IPS-NIHi7 (cell line): ENCODE measurements around the gene PTGER3.

Source experiments
- DNase-seq: peaks from one replicate; pipeline ENCODE4 v3.0.0; 2012; ENCODE audit warnings: mixed read lengths; ENCODE audit errors: extremely low spot score

PTGER3 gene

DNA sequence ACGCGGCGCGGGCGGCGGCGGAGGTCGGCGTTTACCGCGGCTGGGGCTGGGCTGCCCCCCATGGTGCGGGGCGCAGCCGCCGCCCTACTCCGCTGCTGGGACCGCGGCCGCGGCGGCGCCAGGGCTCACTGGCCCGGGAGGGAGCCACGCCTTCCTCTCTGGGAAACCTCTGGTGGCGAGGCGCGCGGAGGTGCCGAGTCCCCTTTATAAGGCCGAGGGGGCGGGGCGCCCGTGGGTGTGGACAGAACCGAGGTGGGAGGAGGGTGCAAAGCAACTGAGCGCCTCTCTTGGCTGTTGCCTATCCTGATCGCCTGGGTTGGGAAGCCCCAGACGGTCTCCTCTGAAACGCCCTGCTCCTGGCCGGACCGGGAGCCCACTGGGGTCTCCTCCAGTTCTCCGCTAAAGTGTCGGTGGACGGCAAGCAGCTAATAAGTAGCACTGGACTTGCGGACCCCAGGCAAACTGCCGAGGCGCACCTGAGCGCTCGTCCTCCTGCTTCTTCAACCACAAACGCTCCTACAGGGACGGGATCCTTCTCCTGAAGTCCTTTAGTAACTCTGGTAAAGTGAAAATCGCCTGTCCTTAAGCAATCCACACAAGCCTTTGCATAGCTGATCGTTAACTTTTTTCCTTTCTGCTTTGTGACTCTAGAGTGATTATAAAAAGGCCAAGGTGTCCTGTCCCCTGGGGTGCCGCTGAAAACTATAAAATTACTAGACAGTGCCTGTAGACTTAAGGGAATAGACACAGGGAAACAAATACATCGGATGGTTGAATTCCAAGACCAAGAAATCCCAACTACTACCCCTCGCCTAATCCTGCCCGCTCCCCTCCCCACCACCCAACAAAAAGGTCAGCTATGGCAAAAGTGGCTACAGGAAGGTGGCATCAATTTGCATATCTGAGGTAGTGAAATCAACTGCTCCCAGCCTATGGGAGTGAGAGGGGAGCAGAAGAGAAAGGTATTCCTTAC is at the start of gene PTGER3:
Gene PTGER3, minus strand, starts transcription at position 182 of the 973 bp plus-strand sequence. CDS start 239 bp downstream, outside the sequence.
- peak; percentile 59 for DNase-seq

GRCh38 chr1:71094913-71095312 is 47.3 kb upstream of the PTGER3 start:
- DNase-seq: no peak

GRCh38 chr1:71093938-71094337 is 46.3 kb upstream of the PTGER3 start:
- no peak for DNase-seq

DNA sequence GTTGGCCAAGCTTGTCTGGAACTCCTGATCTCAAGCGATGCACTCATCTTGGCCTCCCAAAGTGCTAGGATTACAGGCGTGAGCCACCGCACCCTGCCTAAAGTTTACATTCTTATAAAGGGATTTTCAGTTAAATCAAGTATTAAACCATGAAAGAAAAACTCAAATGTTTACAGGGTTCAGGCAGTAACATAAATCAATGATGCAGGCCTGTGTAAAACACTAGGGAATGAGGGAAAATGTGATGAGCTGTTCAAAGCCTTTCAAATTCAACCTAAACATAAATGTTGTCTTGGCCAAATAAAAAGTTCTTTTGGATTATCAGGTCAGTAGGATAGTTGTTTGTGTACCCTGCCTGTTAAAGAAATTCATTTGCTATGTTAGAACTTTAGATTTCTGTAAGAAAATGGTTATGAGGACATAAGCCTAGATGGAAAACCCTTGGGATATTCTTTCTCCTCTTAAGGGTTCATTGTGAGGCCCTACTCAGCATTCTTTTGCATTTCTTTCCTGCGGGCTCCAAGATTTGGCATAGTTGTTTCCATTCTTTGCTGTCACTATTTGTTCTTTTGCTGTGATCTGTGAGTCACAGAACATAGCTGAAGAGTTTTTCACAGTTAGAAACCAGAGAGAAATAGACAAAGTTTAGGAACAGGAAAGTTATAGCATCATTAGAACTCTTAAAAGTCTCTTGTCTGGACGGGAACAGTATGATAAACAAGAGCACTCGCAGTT is 42.1 kb upstream of the PTGER3 start:
- DNase-seq: no peak

DNA sequence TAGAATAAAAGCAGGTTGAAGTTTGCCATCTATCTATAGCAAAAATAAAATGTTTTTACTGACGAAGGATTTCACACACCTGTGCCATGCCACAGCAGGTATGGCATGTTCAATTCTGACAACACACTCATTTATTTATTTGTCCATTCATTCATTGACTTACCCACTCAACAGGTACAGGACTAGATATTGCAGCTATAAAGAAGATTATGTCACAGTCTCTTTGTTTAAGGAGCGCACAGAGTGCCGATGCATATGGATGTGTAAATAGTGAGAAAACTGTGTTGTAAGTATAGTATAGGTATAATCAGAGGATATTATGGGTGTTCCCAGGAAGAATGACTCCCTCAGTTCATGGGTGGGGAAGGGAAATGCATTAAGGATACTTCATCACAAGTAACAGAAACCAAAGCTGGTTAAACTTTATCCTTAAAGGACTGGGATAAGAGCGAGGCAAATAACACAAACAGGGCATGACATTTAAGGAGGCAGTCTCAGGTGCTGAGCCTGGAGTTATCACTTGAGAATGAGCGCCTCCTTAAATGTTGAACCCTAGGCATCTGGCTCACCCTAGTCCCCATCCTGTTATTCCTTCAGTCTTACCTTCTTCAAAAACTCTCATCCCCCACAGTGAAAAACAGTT is 41.1 kb upstream of the PTGER3 start:
- no peak for DNase-seq

- no peak for DNase-seq
Observed at GRCh38 chr1:71087713-71088112, 40.1 kb upstream of the PTGER3 start.

- peak; percentile 27 for DNase-seq
Observed at GRCh38 chr1:71087060-71087459, 39.4 kb upstream of the PTGER3 start.

DNA sequence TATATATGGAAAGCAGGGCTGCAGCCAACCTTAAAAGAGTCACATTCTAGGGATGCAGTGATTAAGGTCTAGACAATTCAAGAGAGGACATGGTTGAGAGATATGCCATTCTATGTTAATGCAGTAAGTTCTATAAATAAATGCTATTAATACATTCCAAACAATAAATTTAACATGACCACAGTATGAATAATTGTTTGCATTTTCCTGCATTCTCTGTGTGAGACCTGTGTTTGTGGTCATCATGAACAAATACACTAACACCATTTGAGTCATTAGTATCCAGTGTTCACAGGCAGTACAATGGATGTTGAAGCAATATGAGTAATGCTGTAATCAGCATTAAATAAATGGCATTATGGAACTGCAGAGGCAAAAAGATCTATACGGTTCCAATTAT is 38.7 kb upstream of the PTGER3 start:
- no peak for DNase-seq

DNA sequence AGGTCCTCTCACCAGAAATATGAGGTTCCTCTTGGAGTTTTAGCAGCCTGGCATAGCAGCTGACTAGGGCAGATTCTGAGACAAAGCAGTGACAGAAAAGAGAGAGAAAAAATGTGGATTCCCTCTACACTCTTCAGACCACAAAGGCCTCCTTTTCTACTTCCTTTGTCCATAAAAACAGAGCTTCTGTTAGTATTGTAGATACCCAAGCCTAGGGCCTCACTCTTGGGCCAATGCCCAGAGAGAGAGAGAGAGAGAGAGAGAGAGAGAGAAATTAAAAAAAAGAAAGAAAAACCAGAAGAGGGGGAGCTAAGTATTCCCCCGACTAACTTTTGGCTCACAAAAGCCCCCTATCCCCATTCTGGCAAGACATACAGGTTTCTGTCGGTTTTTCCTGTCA is 35.7 kb upstream of the PTGER3 start:
- DNase-seq: no peak

- no peak for DNase-seq
Observed at GRCh38 chr1:71081697-71082080, 34.1 kb upstream of the PTGER3 start.

DNA sequence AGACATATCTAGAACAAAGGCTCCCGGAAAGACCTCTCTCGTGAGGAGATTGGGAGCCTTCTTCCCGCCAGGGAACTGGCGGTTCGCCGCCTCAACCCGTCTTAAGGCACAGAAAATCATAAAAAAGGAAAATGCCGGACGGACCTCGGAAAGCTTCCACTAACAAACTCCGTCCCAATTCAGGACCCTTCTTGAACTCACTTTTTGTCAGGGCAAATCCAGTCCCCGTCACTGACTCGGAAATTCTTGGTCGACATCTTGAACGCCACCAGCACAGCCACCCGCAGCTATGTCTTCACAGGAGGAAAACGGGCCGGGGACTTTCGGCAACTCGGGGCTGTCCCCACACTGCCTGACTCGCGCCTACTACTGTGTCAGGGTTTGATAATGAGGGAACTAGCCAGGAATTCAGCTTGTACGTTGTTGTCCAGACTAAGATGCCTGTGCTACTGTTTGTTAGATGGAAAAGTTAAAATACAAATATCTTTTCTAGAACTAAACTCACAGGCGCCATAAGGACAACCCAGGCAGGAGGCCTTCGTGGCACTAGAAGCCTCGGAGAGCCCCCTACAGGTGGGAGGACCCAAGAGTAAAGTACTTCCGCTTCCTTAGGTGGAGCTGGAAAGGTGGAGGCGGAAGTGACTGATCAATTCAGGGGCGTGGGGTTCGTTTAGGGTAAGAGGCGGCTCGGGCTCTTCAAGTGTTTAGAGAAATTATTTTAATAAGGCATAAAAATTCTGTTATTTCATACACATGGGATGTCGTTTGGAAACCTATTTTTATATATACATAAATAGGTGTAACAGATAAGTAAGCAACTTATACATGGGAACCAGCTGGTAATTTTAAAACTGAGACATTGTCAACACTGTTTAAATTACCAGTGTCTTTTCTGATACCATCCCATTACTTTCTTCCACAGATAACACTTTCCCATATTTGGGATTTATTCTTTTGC is 33.4 kb upstream of the PTGER3 start, which contains the start of gene ZRANB2:
Gene ZRANB2, minus strand, starts transcription at position 297 of the 958 bp plus-strand sequence. Its CDS starts 40 bp downstream, at position 257.
- DNase-seq: peak; percentile 91

GRCh38 chr1:71080230-71080738 is 32.7 kb upstream of the PTGER3 start:
- DNase-seq: peak; percentile 40

- DNase-seq: no peak
Observed at GRCh38 chr1:71074681-71075080, 27.1 kb upstream of the PTGER3 start.

GRCh38 chr1:71072273-71072672 is 24.7 kb upstream of the PTGER3 start:
- no peak for DNase-seq

DNA sequence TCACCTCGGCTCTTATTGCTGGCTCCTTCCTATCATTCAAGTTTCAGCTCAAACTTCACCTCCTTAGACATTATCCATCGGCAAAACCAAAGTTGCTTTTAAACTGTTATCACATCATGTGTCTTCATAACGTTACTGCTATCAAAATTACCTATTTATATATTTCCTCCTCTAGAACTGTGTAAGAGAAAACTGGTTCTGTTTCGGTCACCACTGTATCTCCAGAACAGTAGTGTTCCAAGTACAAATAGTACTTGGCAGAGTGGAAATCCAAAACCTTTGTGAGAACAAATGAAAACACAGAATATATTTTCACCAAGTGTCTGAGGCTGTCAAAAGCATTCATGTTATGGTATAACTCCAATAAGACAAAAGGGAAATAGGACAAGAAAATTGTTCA is 24.1 kb upstream of the PTGER3 start:
- no peak for DNase-seq

- no peak for DNase-seq
Observed at GRCh38 chr1:71068325-71069240, 21.0 kb upstream of the PTGER3 start.

DNA sequence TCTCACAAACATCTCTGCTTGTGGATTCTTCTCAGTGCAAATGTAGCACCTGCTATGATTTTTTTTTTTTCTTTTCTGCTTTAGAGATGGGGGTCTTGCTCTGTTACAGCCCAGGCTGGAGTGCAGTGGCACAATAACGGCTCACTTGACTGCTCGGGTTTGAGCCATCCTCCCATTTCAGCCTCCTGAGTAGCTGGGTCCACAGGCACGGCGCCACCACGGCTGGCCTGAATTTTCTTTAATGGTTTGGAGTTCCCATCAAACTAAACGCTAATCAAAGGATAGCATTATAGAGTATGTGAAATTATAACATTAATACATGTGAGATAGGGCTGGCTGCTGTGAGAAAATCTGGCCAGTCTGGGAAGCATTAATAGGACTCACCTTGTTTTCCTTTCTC is 7.2 kb upstream of the PTGER3 start:
- DNase-seq: no peak

GRCh38 chr1:71054281-71054731 is 6.7 kb upstream of the PTGER3 start:
- no peak for DNase-seq

GRCh38 chr1:71053758-71054157 is 6.1 kb upstream of the PTGER3 start:
- DNase-seq: no peak

- no peak for DNase-seq
Observed at GRCh38 chr1:71053146-71053545, 5.5 kb upstream of the PTGER3 start.
